ENCODE results near the gene GMDS.
"Not testable (repeated sequence)": the region's sequence is repeated elsewhere in the genome, so short reads cannot be mapped to it uniquely, and the experiment has no call there.

The GMDS gene

GRCh38 chr6:1770968-1771723, 474.3 kb downstream of the GMDS start:
- DNase-seq (ENCODE audit: low spot score), result no peak

GRCh38 chr6:1770435-1770843, 475.0 kb downstream of the GMDS start:
- DNase-seq (ENCODE audit: low spot score), result no peak

- DNase-seq (ENCODE audit: low spot score), result no peak
These were observed 477.7 kb downstream of the GMDS start for GRCh38 chr6:1767481-1768246.

GRCh38 chr6:1766654-1767053, 478.8 kb downstream of the GMDS start:
- DNase-seq (ENCODE audit: low spot score), result no peak

GRCh38 chr6:1765160-1765903, 480.1 kb downstream of the GMDS start:
- no peak for DNase-seq (ENCODE audit: low spot score)

GRCh38 chr6:1764397-1764987, 480.9 kb downstream of the GMDS start:
- no peak for DNase-seq (ENCODE audit: low spot score)

GRCh38 chr6:1763404-1763803, 482.0 kb downstream of the GMDS start:
- no peak for DNase-seq (ENCODE audit: low spot score)

- peak; percentile 25 for DNase-seq (ENCODE audit: low spot score)
These were observed 483.2 kb downstream of the GMDS start for GRCh38 chr6:1762203-1762602.

GRCh38 chr6:1761477-1761877, 483.9 kb downstream of the GMDS start:
- no peak for DNase-seq (ENCODE audit: low spot score)

- no peak for DNase-seq (ENCODE audit: low spot score)
These were observed 484.5 kb downstream of the GMDS start for GRCh38 chr6:1760876-1761275.

- no peak for DNase-seq (ENCODE audit: low spot score)
These were observed 485.5 kb downstream of the GMDS start for GRCh38 chr6:1759870-1760269.

GRCh38 chr6:1758076-1758679, 487.2 kb downstream of the GMDS start:
- DNase-seq (ENCODE audit: low spot score), result no peak

GRCh38 chr6:1757131-1757530, 488.3 kb downstream of the GMDS start:
- DNase-seq (ENCODE audit: low spot score), result no peak

GRCh38 chr6:1756472-1757129, 488.8 kb downstream of the GMDS start:
- no peak for DNase-seq (ENCODE audit: low spot score)

- not testable (repeated sequence) for DNase-seq (ENCODE audit: low spot score)
These were observed 494.3 kb downstream of the GMDS start for GRCh38 chr6:1751063-1751462.

- DNase-seq (ENCODE audit: low spot score), result no peak
These were observed 496.4 kb downstream of the GMDS start for GRCh38 chr6:1749041-1749440.

GRCh38 chr6:1747531-1747930, 497.9 kb downstream of the GMDS start:
- DNase-seq (ENCODE audit: low spot score), result no peak

GRCh38 chr6:1747003-1747402, 498.4 kb downstream of the GMDS start:
- DNase-seq (ENCODE audit: low spot score), result no peak

- DNase-seq (ENCODE audit: low spot score), result no peak
These were observed 499.6 kb downstream of the GMDS start for GRCh38 chr6:1745814-1746213.

GRCh38 chr6:1744543-1744942, 500.9 kb downstream of the GMDS start:
- no peak for DNase-seq (ENCODE audit: low spot score)

- no peak for DNase-seq (ENCODE audit: low spot score)
These were observed 505.7 kb downstream of the GMDS start for GRCh38 chr6:1739680-1740079.

Data from Ammon's horn (tissue), 1 donor.